SK-N-SH (cell line): ENCODE data around the gene MUSTN1. TPM values are rescaled to one million over a fixed set of nuclear protein-coding genes. Genes with fewer than 3 reads are reported as not detected.

Experiments
- CTCF ChIA-PET: fragments of 300-600, 350-600 bp; formaldehyde crosslinking; extraction: SDS; loops from one replicate; lab custom pipeline; 2021; lab: Yijun Ruan, JAX
- POLR2A ChIA-PET: fragments of 350-600 bp; sonication (Branson Sonifier 250); formaldehyde crosslinking; extraction: SDS; loops from one replicate; lab custom pipeline; 2020; ENCODE audit warnings: antibody characterized with exemption, inconsistent platforms; lab: Yijun Ruan, JAX
- DNase-seq: peaks from one replicate; pipeline ENCODE4 v3.0.0; 2012
- H2AFZ ChIP-seq: fragments of 200-600 bp; sonication (generic); 2 replicates; pipeline ENCODE4 v1.8.1; 2016; ENCODE audit warnings: antibody characterized with exemption, mild to moderate bottlenecking, low read depth
- H3F3A ChIP-seq: fragments of 200-600 bp; sonication (generic); replicated peaks from 2 replicates; pipeline ENCODE3; 2016; ENCODE audit warnings: antibody characterized with exemption, mild to moderate bottlenecking; ENCODE audit not compliant: insufficient read depth
- H3K27ac ChIP-seq, 2 experiments: fragments of 200-500 bp in 1 of 2; fragments of 200-600 bp in 1 of 2; sonication (Bioruptor generic) in 1 of 2; sonication (generic), shearing (Covaris generic) in 1 of 2; 2 replicates each; pipeline versions ENCODE4 v1.5.1 to v1.6.1; 2014 to 2016; ENCODE audit warnings: low read depth in 2 of 2, inconsistent platforms in 1 of 2, low read length in 1 of 2, mild to moderate bottlenecking in 1 of 2, mixed read lengths in 1 of 2
- H3K27me3 ChIP-seq: fragments of 200-600 bp; sonication (generic), shearing (Covaris generic); 2 replicates; pipeline ENCODE4 v1.6.1; 2016; ENCODE audit warnings: mixed run types; ENCODE audit not compliant: insufficient read depth
- H3K36me3 ChIP-seq, 2 experiments: fragments of 200-500 bp in 1 of 2; fragments of 200-600 bp in 1 of 2; sonication (Bioruptor generic) in 1 of 2; sonication (generic) in 1 of 2; replicated peaks in 1 of 2; 2 replicates each; pipeline versions ENCODE3 to v1.5.1; 2014 to 2016; ENCODE audit warnings: low read length in 1 of 2, mild to moderate bottlenecking in 1 of 2; ENCODE audit not compliant: insufficient read depth in 2 of 2, control insufficient read depth in 1 of 2
- H3K4me1 ChIP-seq, 2 experiments: fragments of 200-500 bp in 1 of 2; fragments of 200-600 bp in 1 of 2; sonication (Bioruptor generic) in 1 of 2; sonication (generic), shearing (Covaris generic) in 1 of 2; 2 replicates each; pipeline versions ENCODE4 v1.5.1 to v1.6.1; 2014 to 2016; ENCODE audit warnings: low read depth in 1 of 2, low read length in 1 of 2, mixed run types in 1 of 2; ENCODE audit not compliant: insufficient read depth in 2 of 2, control insufficient read depth in 1 of 2
- H3K4me2 ChIP-seq: fragments of 200-600 bp; sonication (generic), shearing (Covaris generic); 2 replicates; pipeline ENCODE4 v1.6.1; 2017; ENCODE audit warnings: mixed run types
- H3K4me3 ChIP-seq, 2 experiments: fragments of 200-500 bp in 1 of 2; fragments of 200-600 bp in 1 of 2; sonication (Bioruptor generic) in 1 of 2; sonication (generic), shearing (Covaris generic) in 1 of 2; 2 replicates each; pipeline versions ENCODE4 v1.5.1 to v1.8.1; 2014 to 2016; ENCODE audit warnings: low read depth in 2 of 2, inconsistent platforms in 1 of 2, low read length in 1 of 2, mild to moderate bottlenecking in 1 of 2, mixed read lengths in 1 of 2, moderate library complexity in 1 of 2
- H3K79me2 ChIP-seq: fragments of 200-600 bp; sonication (generic); 2 replicates; pipeline ENCODE4 v1.8.1; 2017; ENCODE audit warnings: mild to moderate bottlenecking; ENCODE audit not compliant: insufficient read depth
- H3K9ac ChIP-seq: fragments of 200-600 bp; sonication (generic); 2 replicates; pipeline ENCODE4 v1.6.1; 2017; ENCODE audit warnings: mixed run types
- H3K9me2 ChIP-seq: fragments of 200-600 bp; sonication (generic); 2 replicates; pipeline ENCODE4 v1.6.1; 2017; ENCODE audit warnings: mixed run types
- H3K9me3 ChIP-seq: fragments of 200-600 bp; sonication (generic); 2 replicates; pipeline ENCODE4 v1.6.1; 2017; ENCODE audit warnings: mixed run types, mild to moderate bottlenecking, moderate library complexity
- H4K20me1 ChIP-seq: fragments of 200-600 bp; sonication (generic); 2 replicates; pipeline ENCODE4 v1.6.1; 2017; ENCODE audit warnings: mild to moderate bottlenecking, mixed run types; ENCODE audit not compliant: insufficient read depth
- CHD2 ChIP-seq: fragments of 150-350 bp; IDR thresholded peaks from 2 replicates; pipeline ENCODE4 v1.6.1; 2018; ENCODE audit warnings: low read length; ENCODE audit not compliant: partially characterized antibody
- CTCF ChIP-seq: fragments of 200-600 bp; sonication (generic); IDR thresholded peaks from 2 replicates; pipeline ENCODE4 v1.6.1; 2017; ENCODE audit warnings: antibody characterized with exemption, mild to moderate bottlenecking, moderate library complexity
- EP300 ChIP-seq, 2 experiments: IDR thresholded peaks; 2 replicates each; pipeline versions ENCODE4 v1.4.0 to v1.6.1; 2012; ENCODE audit warnings: borderline replicate concordance in 1 of 2, low read depth in 1 of 2, low read length in 1 of 2
- FOXM1 ChIP-seq: IDR thresholded peaks from 2 replicates; pipeline ENCODE4 v1.4.0; 2012; ENCODE audit warnings: low read depth, mild to moderate bottlenecking
- GABPA ChIP-seq: IDR thresholded peaks from 2 replicates; pipeline ENCODE4 v1.4.0; 2012; ENCODE audit warnings: low read depth, mild to moderate bottlenecking
- IRF3 ChIP-seq: fragments of 150-350 bp; IDR thresholded peaks from 2 replicates; pipeline ENCODE4 v1.6.1; 2016; ENCODE audit warnings: mild to moderate bottlenecking, low read depth, low read length
- JUND ChIP-seq: IDR thresholded peaks from 2 replicates; pipeline ENCODE4 v1.4.0; 2012
- MXI1 ChIP-seq: IDR thresholded peaks from 2 replicates; pipeline ENCODE4 v1.6.1; 2012; ENCODE audit warnings: mild to moderate bottlenecking, low read depth, low read length, improper control_type of control experiment
- NFIC ChIP-seq: IDR thresholded peaks from 2 replicates; pipeline ENCODE4 v1.4.0; 2012; ENCODE audit warnings: borderline replicate concordance
- RAD21 ChIP-seq: IDR thresholded peaks from 2 replicates; pipeline ENCODE4 v1.6.1; 2012; ENCODE audit warnings: mild to moderate bottlenecking, low read length
- RFX5 ChIP-seq: IDR thresholded peaks from 2 replicates; pipeline ENCODE4 v1.6.1; 2012; ENCODE audit warnings: mild to moderate bottlenecking, improper control_type of control experiment, low read length
- RXRA ChIP-seq: IDR thresholded peaks from 2 replicates; pipeline ENCODE4 v1.4.0; 2012; ENCODE audit warnings: low read depth, mild to moderate bottlenecking, borderline replicate concordance
- SIN3A ChIP-seq: IDR thresholded peaks from 2 replicates; pipeline ENCODE4 v1.6.1; 2012; ENCODE audit warnings: low read depth, mild to moderate bottlenecking, low read length, moderate library complexity, borderline replicate concordance
- SMC3 ChIP-seq: IDR thresholded peaks from 2 replicates; pipeline ENCODE4 v1.6.1; 2012; ENCODE audit warnings: low read depth, low read length, improper control_type of control experiment
- TAF1 ChIP-seq: IDR thresholded peaks from 2 replicates; pipeline ENCODE4 v1.6.1; 2012; ENCODE audit warnings: low read depth, mild to moderate bottlenecking, low read length, moderate library complexity, borderline replicate concordance
- USF1 ChIP-seq: IDR thresholded peaks from 2 replicates; pipeline ENCODE4 v1.4.0; 2012; ENCODE audit warnings: low read depth, borderline replicate concordance
- YY1 ChIP-seq: IDR thresholded peaks from 2 replicates; pipeline ENCODE4 v1.4.0; 2012; ENCODE audit warnings: low read depth, mild to moderate bottlenecking
- WGBS: methylation state at CpG from one replicate; pipeline ENCODE4 v1.1.6; 2017; ENCODE audit warnings: low lambda C conversion rate; 5-methylcytosine and 5-hydroxymethylcytosine counted together
- polyA plus RNA-seq, 3 experiments: library from polyadenylated mRNA; depleted of rRNA; stranded (reverse); fragments of >200 nt; gene quantifications; 2 replicates each; pipeline ENCODE4 v1.2.3, GENCODE V29; 2012

Gene MUSTN1
- polyA plus RNA-seq, 1 of the 3 experiments (the other 2 are of a cell fraction) = 0.54 TPM

GRCh38 chr3:52841211-52841980, 6.6 kb upstream of the MUSTN1 start:
- TF ChIP-seq SIN3A = no peak
- no peak for TF ChIP-seq CHD2
- TF ChIP-seq MXI1 = no peak
- TF ChIP-seq NFIC = no peak
- TF ChIP-seq RXRA = no peak
- no peak for TF ChIP-seq IRF3
- no peak for TF ChIP-seq USF1
- no peak for TF ChIP-seq JUND
- TF ChIP-seq RFX5 = no peak
- TF ChIP-seq TAF1 = no peak
- TF ChIP-seq EP300 (IDR thresholded peaks at IDR 0.05; ENCODE audit: borderline replicate concordance in 1 of 2, low read depth in 1 of 2, low read length in 1 of 2) = no peak
- TF ChIP-seq FOXM1 = no peak
- TF ChIP-seq SMC3 = no peak
- TF ChIP-seq RAD21 = no peak
- no peak for TF ChIP-seq CTCF
- no peak for TF ChIP-seq GABPA
- TF ChIP-seq YY1 = no peak
- CTCF ChIA-PET = interaction anchor here (0.8 to 1.5 kb wide), 2 partner anchors 11 to 232 kb away, joined by 3 read pairs; no protein-coding TSS in a partner anchor
- Histone ChIP-seq H3F3A (no peaks in the 10 kb centered on the region), H3K4me1 (no peaks in the 10 kb centered on the region), H3K27ac (no peak overlapping the region), H3K9ac (no peak overlapping the region), H3K9me3 (no peaks in the 10 kb centered on the region), H3K4me2 (no peak overlapping the region), H3K27me3 (no peaks in the 10 kb centered on the region), H3K9me2 (no peaks in the 10 kb centered on the region), H3K79me2 (no peaks in the 10 kb centered on the region), H2AFZ (no peak overlapping the region), H3K36me3 (peaks cover 0 to 21% of the 10 kb centered on the region in 2 experiments), H3K4me3 (no peak overlapping the region), H4K20me1 (no peaks in the 10 kb centered on the region)
- no peak for DNase-seq
- WGBS = 93% methylated on average over 8 of the region's 12 CpGs
- POLR2A ChIA-PET = interaction anchor here (0.6 kb wide), 1 partner anchor 290 kb away, joined by 4 read pairs; no protein-coding TSS in a partner anchor
